HepG2 (cell line): ENCODE measurements around the gene HCLS1. TPM values are rescaled to one million over a fixed set of nuclear protein-coding genes. Genes with fewer than 3 reads are reported as not detected.

Experiments
- ATAC-seq: fragments of 200-7000 bp; cut with Tn5 transposase; 3 replicates; pipeline ENCODE4 v1.9.1; 2020; ENCODE audit warnings: mild to moderate bottlenecking, moderate library complexity
- BruUV-seq: library from RNA; stranded (reverse); fragments of 400-500 nt; replicated peaks from 2 replicates; lab custom pipeline; 2021; lab: Mats Ljungman, UMichigan
- CTCF ChIA-PET: fragments of 300-600 bp; formaldehyde crosslinking; extraction: SDS; loops from one replicate; lab custom pipeline; 2021; ENCODE audit warnings: low total read pairs, inconsistent platforms, low intra/inter-chr PET ratio; lab: Yijun Ruan, JAX
- POLR2A ChIA-PET: fragments of 350-600 bp; sonication (Branson Sonifier 250); formaldehyde crosslinking; loops from one replicate; lab custom pipeline; 2020; ENCODE audit warnings: antibody characterized with exemption, inconsistent platforms; lab: Yijun Ruan, JAX
- DNase-seq: peaks from one replicate; pipeline ENCODE4 v3.0.0-alpha.2; 2015; ENCODE audit warnings: low spot score
- FAIRE-seq: peaks from 3 replicates; lab custom pipeline; 2011; peaks lifted over from hg19 to GRCh38; lab: Jason Lieb, UNC
- H2AFZ ChIP-seq: one replicate; pipeline ENCODE4 v1.6.1; 2011; ENCODE audit warnings: low read length, inconsistent platforms
- H3K27ac ChIP-seq: fragments of 300-600 bp; 3 replicates; pipeline ENCODE4 v1.8.0; 2011; ENCODE audit warnings: mixed run types, mild to moderate bottlenecking, mixed read lengths, low read length, inconsistent platforms; ENCODE audit not compliant: insufficient read depth; ENCODE audit errors: extremely low read length
- H3K27me3 ChIP-seq, 2 experiments: fragments of 200-600 bp in 1 of 2; 2 replicates in 1 of 2; 3 replicates in 1 of 2; pipeline versions ENCODE4 v1.6.0 to v1.8.0; 2011; ENCODE audit warnings: low read length in 2 of 2, mild to moderate bottlenecking in 2 of 2, moderate library complexity in 2 of 2, inconsistent platforms in 1 of 2; ENCODE audit not compliant: insufficient read depth in 2 of 2, control insufficient read depth in 1 of 2
- H3K36me3 ChIP-seq, 2 experiments: fragments of 200-600 bp in 1 of 2; replicated peaks in 1 of 2; 2 replicates in 1 of 2; 3 replicates in 1 of 2; pipeline versions ENCODE4 v1.5.1 to v1.8.0; 2011; ENCODE audit warnings: low read length in 2 of 2, inconsistent platforms in 1 of 2; ENCODE audit not compliant: insufficient read depth in 2 of 2, control insufficient read depth in 1 of 2
- H3K4me1 ChIP-seq: 2 replicates; pipeline ENCODE4 v1.5.1; 2012; ENCODE audit warnings: low read length, inconsistent platforms; ENCODE audit not compliant: insufficient read depth
- H3K4me2 ChIP-seq: 2 replicates; pipeline ENCODE4 v1.6.0; 2011; ENCODE audit warnings: low read depth, low read length, inconsistent platforms
- H3K4me3 ChIP-seq, 3 experiments: fragments of 200-600 bp in 1 of 3; sonication (generic), shearing (Covaris generic) in 1 of 3; replicated peaks in 1 of 3; 2 replicates each; pipeline ENCODE4 v1.5.1; 2011 to 2016; ENCODE audit warnings: low read length in 3 of 3, inconsistent platforms in 2 of 3, low read depth in 2 of 3, mild to moderate bottlenecking in 2 of 3, control low read depth in 1 of 3, mixed read lengths in 1 of 3; ENCODE audit not compliant: insufficient read depth in 1 of 3
- H3K79me2 ChIP-seq: one replicate; pipeline ENCODE4 v1.6.1; 2011; ENCODE audit warnings: low read length, inconsistent platforms; ENCODE audit not compliant: insufficient read depth
- H3K9ac ChIP-seq: 2 replicates; pipeline ENCODE4 v1.6.0; 2011; ENCODE audit warnings: mild to moderate bottlenecking, low read depth, low read length, inconsistent platforms; ENCODE audit not compliant: insufficient read depth
- H3K9me3 ChIP-seq: 2 replicates; pipeline ENCODE4 v1.5.1; 2012; ENCODE audit warnings: mild to moderate bottlenecking, low read length
- H4K20me1 ChIP-seq: 2 replicates; pipeline ENCODE4 v1.6.0; 2011; ENCODE audit warnings: inconsistent platforms, mild to moderate bottlenecking, low read length, moderate library complexity; ENCODE audit not compliant: insufficient read depth
- FIP1L1 ChIP-seq: fragments of 200-400 bp; formaldehyde crosslinking; IDR thresholded peaks from 2 replicates; pipeline ENCODE4 v1.6.1; 2018; ENCODE audit warnings: low read depth, mild to moderate bottlenecking, low read length, moderate library complexity, borderline replicate concordance; ENCODE audit not compliant: insufficient read depth
- GATA4 ChIP-seq: sonication (generic); IDR thresholded peaks from 2 replicates; pipeline ENCODE4 v1.6.1; 2016; ENCODE audit warnings: antibody characterized with exemption, low read depth, borderline replicate concordance
- KDM3A ChIP-seq: IDR thresholded peaks from 2 replicates; pipeline ENCODE4 v1.6.1; 2018; ENCODE audit warnings: low read depth, missing compliant biosample characterization
- KLF11 ChIP-seq: IDR thresholded peaks from 2 replicates; pipeline ENCODE4 v1.6.1; 2016; ENCODE audit warnings: missing compliant biosample characterization
- NKX3-1 ChIP-seq: sonication (generic); formaldehyde crosslinking; IDR thresholded peaks from 2 replicates; pipeline ENCODE4 v1.5.0; 2020; ENCODE audit warnings: missing genetic modification reagents
- RBFOX2 ChIP-seq: fragments of 200-400 bp; formaldehyde crosslinking; IDR thresholded peaks from 2 replicates; pipeline ENCODE4 v1.6.1; 2017; ENCODE audit warnings: low read depth, mild to moderate bottlenecking, low read length
- SMAD3 ChIP-seq: sonication (generic); formaldehyde crosslinking; IDR thresholded peaks from 2 replicates; pipeline ENCODE4 v1.4.0; 2020; ENCODE audit warnings: missing genetic modification reagents
- ZKSCAN8 ChIP-seq: IDR thresholded peaks from 2 replicates; pipeline ENCODE4 v1.6.1; 2016; ENCODE audit warnings: borderline replicate concordance, missing genetic modification reagents, missing compliant biosample characterization
- ZNF496 ChIP-seq: sonication (generic); formaldehyde crosslinking; IDR thresholded peaks from 2 replicates; pipeline ENCODE4 v1.8.1; 2023; ENCODE audit warnings: mild to moderate bottlenecking, moderate library complexity, missing genetic modification reagents; ENCODE audit not compliant: insufficient replicate concordance
- ZNF549 ChIP-seq: sonication (generic); formaldehyde crosslinking; IDR thresholded peaks from 2 replicates; pipeline ENCODE4 v1.5.0; 2020; ENCODE audit warnings: missing genetic modification reagents
- ZNF605 ChIP-seq: sonication (generic); formaldehyde crosslinking; IDR thresholded peaks from 2 replicates; pipeline ENCODE4 v1.8.0; 2022; ENCODE audit warnings: mild to moderate bottlenecking, missing genetic modification reagents
- ZNF75D ChIP-seq: sonication (generic); formaldehyde crosslinking; IDR thresholded peaks from 2 replicates; pipeline ENCODE4 v1.8.1; 2023; ENCODE audit warnings: missing genetic modification reagents, mild to moderate bottlenecking, borderline replicate concordance
- ZSCAN12 ChIP-seq: sonication (generic); formaldehyde crosslinking; IDR thresholded peaks from 2 replicates; pipeline ENCODE4 v1.9.0; 2021; ENCODE audit warnings: mild to moderate bottlenecking, missing genetic modification reagents
- WGBS: methylation state at CpG from one replicate; pipeline ENCODE4 v1.1.6; 2017; ENCODE audit warnings: low lambda C conversion rate; 5-methylcytosine and 5-hydroxymethylcytosine counted together
- in situ Hi-C: cut with HindIII; loops from 2 replicates; pipeline ENCODE4 v1.10.0; 2017; ENCODE audit warnings: low pct_unique_long_range_greater_than_20kb; ENCODE audit not compliant: extremely low pct_ligation_motif_present
- intact Hi-C: fragments of 100-400 bp; cut with micrococcal nuclease; formaldehyde crosslinking; loops from one replicate; pipeline ENCODE4 v1.10.0; 2022; ENCODE audit not compliant: unreplicated experiment
- polyA plus RNA-seq, 8 experiments: library from polyadenylated mRNA; depleted of rRNA in 3 of 8; stranded (reverse) in 7 of 8; unstranded in 1 of 8; fragments of >200 nt; fragmentation: Illumina TruSeq in 4 of 8; extraction: Trizol in 4 of 8; gene quantifications; 2 replicates each; pipeline versions ENCODE4 v1.2.1 to v1.2.3, GENCODE V29; 2011 to 2016; ENCODE audit warnings: low read depth in 4 of 8, missing spikeins in 1 of 8, mixed read lengths in 1 of 8; ENCODE audit not compliant: insufficient read depth in 1 of 8
- total RNA-seq, 5 experiments: library from RNA; depleted of rRNA; stranded (reverse); fragments of >200 nt; fragmentation: Illumina TruSeq; extraction: Trizol; gene quantifications; 2 replicates each; pipeline ENCODE4 v1.2.3, GENCODE V29; 2016; ENCODE audit warnings: low read depth in 1 of 5
- TF ChIP-seq, protein P1 (sequence below): sonication (generic); formaldehyde crosslinking; IDR thresholded peaks from 2 replicates; pipeline ENCODE4 v1.4.0; 2020; ENCODE audit warnings: missing genetic modification reagents, borderline replicate concordance
- TF ChIP-seq, protein P2 (sequence below): sonication (generic); formaldehyde crosslinking; conservative IDR thresholded peaks from 2 replicates; pipeline ENCODE4 v1.8.1; 2023; ENCODE audit warnings: missing genetic modification reagents
- TF ChIP-seq, protein P3 (sequence below): sonication (generic); formaldehyde crosslinking; IDR thresholded peaks from 2 replicates; pipeline ENCODE4 v1.9.0; 2021; ENCODE audit warnings: missing genetic modification reagents, mild to moderate bottlenecking, borderline replicate concordance

Gene HCLS1
- total and polyA plus RNA-seq, 2 of the 13 experiments (the other 11 are each of a cell fraction or from before 2014, with no cell fraction given), result not detected

DNA sequence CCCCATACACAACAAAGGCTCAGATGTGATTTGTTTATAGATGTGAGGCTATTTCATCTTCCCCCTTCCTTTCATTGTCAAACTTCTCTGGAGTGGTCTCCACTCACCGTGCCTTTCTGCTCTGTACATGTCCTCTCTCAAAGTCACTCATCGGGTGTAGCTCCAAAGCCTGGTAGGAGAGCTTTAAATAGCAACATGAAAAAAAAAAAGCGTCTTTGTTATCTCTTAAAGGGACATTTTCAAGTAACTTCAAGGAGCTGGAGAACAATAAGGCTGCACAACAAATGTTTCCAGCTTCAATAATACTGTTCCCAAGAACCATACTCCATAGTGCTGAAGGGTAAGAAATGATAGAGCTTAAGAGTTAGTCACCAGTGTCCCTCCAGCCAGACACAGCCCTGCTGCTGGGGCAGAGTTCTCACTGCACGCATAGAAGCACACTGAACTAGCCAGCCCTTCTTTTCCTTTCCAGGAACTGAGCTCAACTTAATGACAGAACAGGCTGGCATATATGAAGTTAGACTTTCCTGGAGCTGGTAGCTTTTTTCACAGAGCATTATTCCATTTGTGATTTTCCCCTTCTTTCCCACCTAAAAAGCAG lies 59.4 kb downstream of the HCLS1 start:
- DNase-seq, result no peak
- POLR2A ChIA-PET, result no interaction called here
- ATAC-seq, result no peak
- H3K4me1 ChIP-seq, result no peaks in the 10 kb centered on the region
- H3K4me2 ChIP-seq, result no peak overlapping the region
- H2AFZ ChIP-seq, result no peak overlapping the region
- no peak overlapping the region for H3K4me3 ChIP-seq
- in situ Hi-C loops (no loop called here), intact Hi-C loops (no loop called here)
- H3K9me3 ChIP-seq, result no peaks in the 10 kb centered on the region
- H3K9ac ChIP-seq, result no peak overlapping the region
- no peak overlapping the region for H3K27ac ChIP-seq
- BruUV-seq, result no TSS peak
- H3K27me3 ChIP-seq, result no peaks in the 10 kb centered on the region
- TF ChIP-seq KLF11 (no peak), KDM3A (CRISPR knock-in tag) (no peak), SMAD3 (CRISPR knock-in tag) (no peak), ZKSCAN8 (CRISPR knock-in tag) (no peak), ZNF496 (CRISPR knock-in tag) (no peak), ZNF605 (CRISPR knock-in tag) (no peak), ZSCAN12 (CRISPR knock-in tag) (no peak), ZNF549 (CRISPR knock-in tag) (no peak), GATA4 (no peak), RBFOX2 (no peak), NKX3-1 (CRISPR knock-in tag) (no peak), ZNF75D (no peak), FIP1L1 (no peak)
- TF ChIP-seq, protein P1, sequence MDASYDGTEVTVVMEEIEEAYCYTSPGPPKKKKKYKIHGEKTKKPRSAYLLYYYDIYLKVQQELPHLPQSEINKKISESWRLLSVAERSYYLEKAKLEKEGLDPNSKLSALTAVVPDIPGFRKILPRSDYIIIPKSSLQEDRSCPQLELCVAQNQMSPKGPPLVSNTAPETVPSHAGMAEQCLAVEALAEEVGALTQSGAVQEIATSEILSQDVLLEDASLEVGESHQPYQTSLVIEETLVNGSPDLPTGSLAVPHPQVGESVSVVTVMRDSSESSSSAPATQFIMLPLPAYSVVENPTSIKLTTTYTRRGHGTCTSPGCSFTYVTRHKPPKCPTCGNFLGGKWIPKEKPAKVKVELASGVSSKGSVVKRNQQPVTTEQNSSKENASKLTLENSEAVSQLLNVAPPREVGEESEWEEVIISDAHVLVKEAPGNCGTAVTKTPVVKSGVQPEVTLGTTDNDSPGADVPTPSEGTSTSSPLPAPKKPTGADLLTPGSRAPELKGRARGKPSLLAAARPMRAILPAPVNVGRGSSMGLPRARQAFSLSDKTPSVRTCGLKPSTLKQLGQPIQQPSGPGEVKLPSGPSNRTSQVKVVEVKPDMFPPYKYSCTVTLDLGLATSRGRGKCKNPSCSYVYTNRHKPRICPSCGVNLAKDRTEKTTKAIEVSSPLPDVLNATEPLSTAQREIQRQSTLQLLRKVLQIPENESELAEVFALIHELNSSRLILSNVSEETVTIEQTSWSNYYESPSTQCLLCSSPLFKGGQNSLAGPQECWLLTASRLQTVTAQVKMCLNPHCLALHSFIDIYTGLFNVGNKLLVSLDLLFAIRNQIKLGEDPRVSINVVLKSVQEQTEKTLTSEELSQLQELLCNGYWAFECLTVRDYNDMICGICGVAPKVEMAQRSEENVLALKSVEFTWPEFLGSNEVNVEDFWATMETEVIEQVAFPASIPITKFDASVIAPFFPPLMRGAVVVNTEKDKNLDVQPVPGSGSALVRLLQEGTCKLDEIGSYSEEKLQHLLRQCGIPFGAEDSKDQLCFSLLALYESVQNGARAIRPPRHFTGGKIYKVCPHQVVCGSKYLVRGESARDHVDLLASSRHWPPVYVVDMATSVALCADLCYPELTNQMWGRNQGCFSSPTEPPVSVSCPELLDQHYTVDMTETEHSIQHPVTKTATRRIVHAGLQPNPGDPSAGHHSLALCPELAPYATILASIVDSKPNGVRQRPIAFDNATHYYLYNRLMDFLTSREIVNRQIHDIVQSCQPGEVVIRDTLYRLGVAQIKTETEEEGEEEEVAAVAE (CRISPR knock-in tag), result no peak
- TF ChIP-seq, protein P2, sequence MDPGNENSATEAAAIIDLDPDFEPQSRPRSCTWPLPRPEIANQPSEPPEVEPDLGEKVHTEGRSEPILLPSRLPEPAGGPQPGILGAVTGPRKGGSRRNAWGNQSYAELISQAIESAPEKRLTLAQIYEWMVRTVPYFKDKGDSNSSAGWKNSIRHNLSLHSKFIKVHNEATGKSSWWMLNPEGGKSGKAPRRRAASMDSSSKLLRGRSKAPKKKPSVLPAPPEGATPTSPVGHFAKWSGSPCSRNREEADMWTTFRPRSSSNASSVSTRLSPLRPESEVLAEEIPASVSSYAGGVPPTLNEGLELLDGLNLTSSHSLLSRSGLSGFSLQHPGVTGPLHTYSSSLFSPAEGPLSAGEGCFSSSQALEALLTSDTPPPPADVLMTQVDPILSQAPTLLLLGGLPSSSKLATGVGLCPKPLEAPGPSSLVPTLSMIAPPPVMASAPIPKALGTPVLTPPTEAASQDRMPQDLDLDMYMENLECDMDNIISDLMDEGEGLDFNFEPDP (CRISPR knock-in tag), result no peak
- TF ChIP-seq, protein P3, sequence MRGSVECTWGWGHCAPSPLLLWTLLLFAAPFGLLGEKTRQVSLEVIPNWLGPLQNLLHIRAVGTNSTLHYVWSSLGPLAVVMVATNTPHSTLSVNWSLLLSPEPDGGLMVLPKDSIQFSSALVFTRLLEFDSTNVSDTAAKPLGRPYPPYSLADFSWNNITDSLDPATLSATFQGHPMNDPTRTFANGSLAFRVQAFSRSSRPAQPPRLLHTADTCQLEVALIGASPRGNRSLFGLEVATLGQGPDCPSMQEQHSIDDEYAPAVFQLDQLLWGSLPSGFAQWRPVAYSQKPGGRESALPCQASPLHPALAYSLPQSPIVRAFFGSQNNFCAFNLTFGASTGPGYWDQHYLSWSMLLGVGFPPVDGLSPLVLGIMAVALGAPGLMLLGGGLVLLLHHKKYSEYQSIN (CRISPR knock-in tag), result no peak
- CTCF ChIA-PET, result no interaction called here
- FAIRE-seq, result no peak
- no peaks in the 10 kb centered on the region for H4K20me1 ChIP-seq
- H3K79me2 ChIP-seq, result no peaks in the 10 kb centered on the region
- WGBS, result 9% methylated on average over 3 of the region's 4 CpGs
- H3K36me3 ChIP-seq, result no peaks in the 10 kb centered on the region
